C4-2B (cell line): ENCODE data around the gene PIK3R3.

ENCODE experiments used
- CTCF ChIP-seq: fragments of 450-650 bp; conservative IDR thresholded peaks from 2 replicates; pipeline ENCODE4 v1.5.1; 2017; ENCODE audit warnings: mild to moderate bottlenecking
- ZFX ChIP-seq: fragments of 450-650 bp; IDR thresholded peaks from 2 replicates; pipeline ENCODE4 v1.6.1; 2017

- TF ChIP-seq CTCF (peak; percentile 14; the same call in 1 of the 2 replicates), ZFX (no peak)
These were observed 2.3 kb downstream of the PIK3R3 start for GRCh38 chr1:46130121-46130520.
